HEK293T (cell line): ENCODE data around the gene CAPN8.

ENCODE experiments used
- CTCF ChIA-PET: fragments of 350-600 bp; formaldehyde crosslinking; extraction: SDS; loops from one replicate; lab custom pipeline; 2021; ENCODE audit warnings: antibody characterized with exemption, inconsistent platforms; lab: Yijun Ruan, JAX
- POLR2A ChIA-PET: fragments of 350-600 bp; formaldehyde crosslinking; extraction: SDS; loops from one replicate; lab custom pipeline; 2020; ENCODE audit warnings: antibody characterized with exemption, inconsistent platforms; lab: Yijun Ruan, JAX
- DNase-seq: peaks from one replicate; pipeline ENCODE4 v3.0.0; 2012; ENCODE audit warnings: mixed read lengths; ENCODE audit errors: extremely low spot score
- ARNT ChIP-seq: fragments of 450-650 bp; IDR thresholded peaks from 2 replicates; pipeline ENCODE4 v1.6.1; 2017; ENCODE audit warnings: mild to moderate bottlenecking
- BHLHE40 ChIP-seq: fragments of 450-650 bp; IDR thresholded peaks from 2 replicates; pipeline ENCODE4 v1.6.1; 2016; ENCODE audit warnings: mild to moderate bottlenecking, moderate library complexity, borderline replicate concordance
- CTBP1 ChIP-seq: fragments of 450-650 bp; IDR thresholded peaks from 2 replicates; pipeline ENCODE4 v1.6.1; 2016; ENCODE audit warnings: borderline replicate concordance
- ELF4 ChIP-seq: fragments of 450-650 bp; IDR thresholded peaks from 2 replicates; pipeline ENCODE4 v1.6.1; 2017; ENCODE audit warnings: antibody characterized with exemption
- FOXA1 ChIP-seq: fragments of 450-650 bp; IDR thresholded peaks from 2 replicates; pipeline ENCODE4 v1.6.1; 2016; ENCODE audit warnings: mild to moderate bottlenecking
- FOXK2 ChIP-seq: fragments of 450-650 bp; IDR thresholded peaks from 2 replicates; pipeline ENCODE4 v1.6.1; 2016; ENCODE audit warnings: mild to moderate bottlenecking
- FOXM1 ChIP-seq: fragments of 450-650 bp; IDR thresholded peaks from 2 replicates; pipeline ENCODE4 v1.6.1; 2017; ENCODE audit warnings: mild to moderate bottlenecking, borderline replicate concordance
- HDGF ChIP-seq: fragments of 450-650 bp; IDR thresholded peaks from 2 replicates; pipeline ENCODE4 v1.6.1; 2017; ENCODE audit warnings: antibody characterized with exemption, borderline replicate concordance
- L3MBTL2 ChIP-seq: fragments of 450-650 bp; conservative IDR thresholded peaks from 2 replicates; pipeline ENCODE4 v1.6.1; 2016; ENCODE audit warnings: mild to moderate bottlenecking
- LEF1 ChIP-seq: fragments of 450-650 bp; IDR thresholded peaks from 2 replicates; pipeline ENCODE4 v1.6.1; 2017; ENCODE audit warnings: mild to moderate bottlenecking, borderline replicate concordance
- NFRKB ChIP-seq: fragments of 450-650 bp; IDR thresholded peaks from 2 replicates; pipeline ENCODE4 v1.6.1; 2016; ENCODE audit warnings: mild to moderate bottlenecking, moderate library complexity
- PKNOX1 ChIP-seq: fragments of 450-650 bp; IDR thresholded peaks from 2 replicates; pipeline ENCODE4 v1.6.1; 2016
- SP1 ChIP-seq: fragments of 450-650 bp; IDR thresholded peaks from 2 replicates; pipeline ENCODE4 v1.6.1; 2017
- SUZ12 ChIP-seq: fragments of 450-650 bp; IDR thresholded peaks from 2 replicates; pipeline ENCODE4 v1.6.1; 2016; ENCODE audit warnings: mild to moderate bottlenecking
- TARDBP ChIP-seq: fragments of 450-650 bp; IDR thresholded peaks from 2 replicates; pipeline ENCODE4 v1.6.1; 2016
- ZNF384 ChIP-seq: fragments of 450-650 bp; IDR thresholded peaks from 2 replicates; pipeline ENCODE4 v1.6.1; 2016

Gene CAPN8

GRCh38 chr1:223669003-223669795 is 3.7 kb upstream of the CAPN8 start:
- DNase-seq = no peak
- TF ChIP-seq ZNF384 = no peak
- no peak for TF ChIP-seq ARNT
- no peak for TF ChIP-seq LEF1
- TF ChIP-seq FOXA1 = no peak
- TF ChIP-seq SP1 = no peak
- TF ChIP-seq L3MBTL2 = no peak
- no peak for TF ChIP-seq PKNOX1
- TF ChIP-seq TARDBP = no peak
- TF ChIP-seq BHLHE40 = no peak
- TF ChIP-seq FOXK2 = no peak
- TF ChIP-seq CTBP1 = no peak
- ChIA-PET CTCF (interaction anchor here (0.6 to 1.6 kb wide), 2 partner anchors 14 to 115 kb away, joined by 3 to 7 read pairs; no protein-coding TSS in a partner anchor), POLR2A (no interaction called here)

GRCh38 chr1:223667484-223668182 is 2.1 kb upstream of the CAPN8 start:
- ChIA-PET CTCF (no interaction called here), POLR2A (no interaction called here)
- no peak for DNase-seq
- TF ChIP-seq HDGF (no peak), SP1 (no peak), CTBP1 (no peak), SUZ12 (no peak), FOXA1 (no peak), NFRKB (no peak)

GRCh38 chr1:223664106-223664505 is 1.4 kb downstream of the CAPN8 start:
- CTCF ChIA-PET = interaction anchor here (0.6 to 0.9 kb wide), 4 partner anchors 36 to 966 kb away, joined by 3 read pairs; no protein-coding TSS in a partner anchor
- DNase-seq = no peak
- POLR2A ChIA-PET = no interaction called here
- TF ChIP-seq ARNT (no peak), SUZ12 (no peak), NFRKB (no peak), CTBP1 (no peak), BHLHE40 (no peak), ZNF384 (no peak), FOXK2 (no peak), FOXM1 (no peak), HDGF (no peak), L3MBTL2 (no peak)

- DNase-seq = no peak
- POLR2A ChIA-PET = no interaction called here
- TF ChIP-seq SUZ12 (no peak), ARNT (no peak), FOXM1 (no peak), FOXK2 (no peak), LEF1 (no peak), HDGF (no peak), ZNF384 (no peak), PKNOX1 (no peak), BHLHE40 (no peak), TARDBP (no peak), ELF4 (no peak)
- CTCF ChIA-PET = no interaction called here
Observed at GRCh38 chr1:223662943-223663342, 2.6 kb downstream of the CAPN8 start.

GRCh38 chr1:223659711-223660110 is 5.8 kb downstream of the CAPN8 start:
- no peak for TF ChIP-seq L3MBTL2
- CTCF ChIA-PET = interaction anchor here (0.7 kb wide), 2 partner anchors 103 to 196 kb away, joined by 3 read pairs; no protein-coding TSS in a partner anchor
- POLR2A ChIA-PET = no interaction called here
- DNase-seq = no peak

- TF ChIP-seq TARDBP = no peak
- TF ChIP-seq NFRKB = no peak
- no peak for TF ChIP-seq BHLHE40
- TF ChIP-seq FOXA1 = no peak
- no peak for TF ChIP-seq ELF4
- TF ChIP-seq HDGF = no peak
- TF ChIP-seq L3MBTL2 = no peak
- TF ChIP-seq LEF1 = no peak
- no peak for TF ChIP-seq FOXK2
- no peak for TF ChIP-seq ARNT
- no peak for TF ChIP-seq PKNOX1
- TF ChIP-seq CTBP1 = no peak
- no peak for TF ChIP-seq SUZ12
- ChIA-PET CTCF (no interaction called here), POLR2A (no interaction called here)
- DNase-seq = no peak
Observed at GRCh38 chr1:223657978-223658377, 7.5 kb downstream of the CAPN8 start.
